GM06990 (cell line): Measurements from ENCODE around the gene KIAA1549.

Experiments used
- DNase-seq: peaks from one replicate; pipeline ENCODE4 v3.0.0-alpha.2; 2011; ENCODE audit not compliant: insufficient read length; ENCODE audit errors: extremely low read depth
- H3K27me3 ChIP-seq: replicated peaks from 2 replicates; pipeline ENCODE4 v1.6.0; 2011; ENCODE audit warnings: low read length; ENCODE audit not compliant: control insufficient read depth, insufficient read depth
- H3K36me3 ChIP-seq: 2 replicates; pipeline ENCODE4 v1.5.1; 2011; ENCODE audit warnings: low read length; ENCODE audit not compliant: control insufficient read depth, insufficient read depth
- H3K4me3 ChIP-seq: replicated peaks from 2 replicates; pipeline ENCODE4 v1.5.1; 2011; ENCODE audit warnings: low read depth, mild to moderate bottlenecking, control low read depth, low read length
- TF ChIP-seq, protein P1 (sequence below): IDR thresholded peaks from 2 replicates; pipeline ENCODE4 v1.5.1; 2011; ENCODE audit warnings: low read length, control low read depth, mild to moderate bottlenecking, inconsistent platforms; ENCODE audit not compliant: insufficient read depth, poor library complexity, severe bottlenecking

KIAA1549 gene

DNA sequence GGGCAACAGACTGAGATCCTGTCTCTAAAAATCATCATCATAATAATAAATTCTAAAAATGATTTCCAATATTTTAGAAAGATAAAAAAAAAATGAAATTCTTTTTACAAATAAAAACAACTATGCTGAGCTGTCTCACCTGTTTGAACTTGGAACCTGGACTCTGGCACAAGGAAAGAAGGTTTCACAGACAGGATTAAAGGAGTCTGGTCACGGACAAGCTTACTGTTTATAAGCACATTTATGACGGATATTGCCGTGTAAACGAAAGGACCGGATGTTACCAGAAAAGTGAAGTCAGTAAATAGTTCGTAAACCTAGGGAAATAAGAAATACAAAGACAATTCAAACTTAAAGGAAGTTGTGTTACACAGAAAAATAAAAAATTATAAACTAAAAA, 70.2 kb downstream of the KIAA1549 start:
- TF ChIP-seq, protein P1, sequence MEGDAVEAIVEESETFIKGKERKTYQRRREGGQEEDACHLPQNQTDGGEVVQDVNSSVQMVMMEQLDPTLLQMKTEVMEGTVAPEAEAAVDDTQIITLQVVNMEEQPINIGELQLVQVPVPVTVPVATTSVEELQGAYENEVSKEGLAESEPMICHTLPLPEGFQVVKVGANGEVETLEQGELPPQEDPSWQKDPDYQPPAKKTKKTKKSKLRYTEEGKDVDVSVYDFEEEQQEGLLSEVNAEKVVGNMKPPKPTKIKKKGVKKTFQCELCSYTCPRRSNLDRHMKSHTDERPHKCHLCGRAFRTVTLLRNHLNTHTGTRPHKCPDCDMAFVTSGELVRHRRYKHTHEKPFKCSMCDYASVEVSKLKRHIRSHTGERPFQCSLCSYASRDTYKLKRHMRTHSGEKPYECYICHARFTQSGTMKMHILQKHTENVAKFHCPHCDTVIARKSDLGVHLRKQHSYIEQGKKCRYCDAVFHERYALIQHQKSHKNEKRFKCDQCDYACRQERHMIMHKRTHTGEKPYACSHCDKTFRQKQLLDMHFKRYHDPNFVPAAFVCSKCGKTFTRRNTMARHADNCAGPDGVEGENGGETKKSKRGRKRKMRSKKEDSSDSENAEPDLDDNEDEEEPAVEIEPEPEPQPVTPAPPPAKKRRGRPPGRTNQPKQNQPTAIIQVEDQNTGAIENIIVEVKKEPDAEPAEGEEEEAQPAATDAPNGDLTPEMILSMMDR: no peak
- Histone ChIP-seq H3K27me3 (no peaks in the 10 kb centered on the region), H3K36me3 (no peaks in the 10 kb centered on the region), H3K4me3 (no peak overlapping the region)
- DNase-seq: no peak

DNA sequence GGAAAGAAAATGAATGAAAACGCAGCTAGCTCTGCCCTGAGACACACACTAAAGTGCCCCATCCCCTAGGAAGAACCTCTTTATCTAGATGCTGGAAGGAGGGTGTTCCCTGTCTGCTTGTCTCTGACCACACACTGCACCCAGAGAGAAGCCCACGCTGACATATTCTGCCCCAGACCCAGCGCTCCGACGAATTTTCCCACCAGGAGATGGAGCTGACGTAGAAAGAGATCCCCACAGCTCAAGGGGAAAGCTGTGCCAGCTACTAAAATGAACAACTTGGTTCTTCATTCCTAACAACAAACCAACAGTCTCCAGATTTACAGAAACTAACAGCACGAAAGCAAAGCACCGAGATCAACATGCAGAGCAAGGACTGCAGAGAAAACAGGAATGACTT, 73.3 kb downstream of the KIAA1549 start:
- DNase-seq: no peak
- TF ChIP-seq, protein P1: no peak
- H3K4me3 ChIP-seq: no peak overlapping the region
- H3K36me3 ChIP-seq: no peaks in the 10 kb centered on the region
- no peaks in the 10 kb centered on the region for H3K27me3 ChIP-seq

DNA sequence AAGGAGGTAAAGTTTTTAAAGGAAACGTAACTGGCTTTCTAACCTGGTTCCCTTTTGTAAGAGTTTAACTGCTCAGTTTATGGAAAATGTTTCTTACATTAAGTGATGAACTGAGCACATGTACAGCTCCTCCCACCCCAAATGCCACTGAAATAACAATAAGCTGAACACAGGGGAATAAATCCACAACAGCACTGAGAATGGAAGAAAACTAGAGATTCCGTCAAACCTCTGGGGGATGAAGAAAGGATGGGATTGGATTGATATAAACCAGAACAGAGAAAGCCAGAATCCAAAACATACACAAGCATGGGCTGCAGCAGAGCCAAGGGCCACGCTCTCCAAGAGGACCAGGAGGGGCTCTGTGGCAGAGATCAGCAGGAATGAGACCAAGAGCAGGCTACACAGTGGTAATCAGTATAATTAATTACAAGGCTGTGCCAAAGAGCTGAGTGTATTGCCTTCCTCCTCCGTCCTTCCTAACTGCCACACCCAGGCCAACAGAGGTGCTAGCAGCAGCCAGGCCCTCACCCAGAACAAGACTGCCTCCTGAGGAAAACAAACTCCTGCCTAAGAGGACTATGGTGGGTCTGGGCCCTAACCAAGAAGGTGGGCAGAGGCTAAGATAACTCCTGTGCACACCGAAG, 73.9 kb downstream of the KIAA1549 start:
- no peaks in the 10 kb centered on the region for H3K36me3 ChIP-seq
- H3K4me3 ChIP-seq: no peak overlapping the region
- no peak for DNase-seq
- TF ChIP-seq, protein P1: no peak
- H3K27me3 ChIP-seq: no peaks in the 10 kb centered on the region

DNA sequence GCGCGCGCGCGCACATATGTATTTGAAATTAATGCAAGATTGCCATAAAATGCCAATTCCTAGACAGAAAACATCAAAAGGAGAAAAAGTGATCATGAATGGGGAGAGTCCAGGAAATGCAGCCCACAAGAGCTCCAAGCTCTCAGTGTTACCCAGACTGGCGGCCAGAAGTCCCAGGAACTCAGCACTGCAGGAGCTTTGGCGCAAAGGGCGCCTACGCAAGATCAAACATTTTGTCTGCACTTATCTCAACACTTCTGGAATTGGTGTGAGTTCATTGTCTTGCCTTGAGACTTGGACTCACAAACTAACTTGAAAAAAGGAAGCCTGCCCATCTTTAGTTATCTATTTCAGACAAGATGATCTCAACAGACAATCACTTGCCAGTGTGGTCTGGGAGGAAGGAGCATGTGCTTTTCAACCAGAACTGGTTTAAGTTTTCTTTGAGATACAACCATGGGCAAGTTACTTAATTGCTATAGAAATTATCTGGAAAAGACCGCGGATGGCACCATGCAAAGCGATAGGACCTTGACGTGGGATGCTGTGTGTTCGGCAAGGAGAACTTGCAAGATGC, 77.2 kb downstream of the KIAA1549 start:
- Histone ChIP-seq H3K36me3 (no peaks in the 10 kb centered on the region), H3K4me3 (no peak overlapping the region), H3K27me3 (no peaks in the 10 kb centered on the region)
- DNase-seq: no peak
- TF ChIP-seq, protein P1: no peak

DNA sequence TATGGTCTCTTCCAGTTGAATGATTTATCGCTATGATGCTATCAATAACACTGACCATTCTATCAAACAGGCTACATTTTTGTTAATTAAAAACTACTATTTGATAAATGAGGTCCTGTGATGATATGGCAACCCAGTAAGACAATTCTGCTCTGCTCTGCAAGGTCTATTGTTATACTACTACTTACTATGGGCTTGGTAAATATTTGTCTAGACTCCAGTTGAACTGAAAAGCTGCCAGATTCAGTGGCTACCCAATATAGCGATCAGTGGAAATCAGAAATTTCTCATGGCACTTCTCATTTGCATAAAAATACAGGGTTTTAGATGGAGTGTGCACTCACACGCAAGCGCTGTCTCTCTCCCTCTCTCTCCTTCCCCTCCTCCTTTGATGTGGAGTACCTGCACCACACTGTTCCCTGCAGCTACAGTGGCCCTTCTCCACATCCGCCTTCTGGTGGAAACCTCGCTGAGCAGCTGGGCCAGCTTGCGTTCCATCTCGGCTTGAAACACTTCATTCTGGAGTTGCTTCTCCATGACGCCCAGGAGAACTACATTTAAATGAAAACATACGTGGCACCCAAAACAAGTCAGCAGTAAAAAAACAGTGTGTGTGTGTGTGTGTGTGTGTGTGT, 77.9 kb downstream of the KIAA1549 start:
- Histone ChIP-seq H3K27me3 (no peaks in the 10 kb centered on the region), H3K4me3 (no peak overlapping the region), H3K36me3 (no peaks in the 10 kb centered on the region)
- DNase-seq: no peak
- TF ChIP-seq, protein P1: no peak
